Measurements from ENCODE around the gene HOXB3.

DNA sequence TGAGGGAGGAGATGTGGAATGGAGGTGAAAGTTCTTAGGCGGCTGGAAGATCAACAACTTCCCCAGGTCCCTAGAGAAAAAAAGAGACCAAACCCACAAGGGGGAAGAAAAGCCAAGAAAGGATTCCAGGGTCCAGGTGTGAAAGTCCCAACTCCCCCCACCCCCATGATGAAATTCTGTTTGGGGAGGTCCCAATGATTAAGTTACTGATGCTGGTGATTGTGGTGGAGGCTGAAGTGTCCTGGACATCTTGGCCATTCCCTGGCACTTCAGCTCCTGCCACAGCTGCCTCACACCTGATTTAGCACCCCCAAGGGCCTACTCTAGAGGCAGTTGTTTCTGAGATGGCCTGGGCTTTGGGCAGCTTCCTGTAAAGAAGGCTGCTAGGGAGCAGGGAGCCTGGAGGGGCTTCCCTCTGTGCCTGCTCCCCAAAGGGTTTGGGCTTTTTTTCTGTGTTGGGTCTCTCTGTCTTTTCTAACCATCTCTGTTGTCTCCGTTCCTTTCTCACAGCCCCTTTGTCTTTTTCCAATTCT lies 25.0 kb downstream of the HOXB3 start:
- TF ChIP-seq EZH2 (IDR thresholded peaks at IDR 0.05; ENCODE audit: borderline replicate concordance, insufficient read depth, low read length, poor library complexity, severe bottlenecking) (no peak), TAF1 (IDR thresholded peaks at IDR 0.05; ENCODE audit: low read depth) (no peak), POLR2AphosphoS5 (IDR thresholded peaks at IDR 0.05) (no peak), EP300 (conservative IDR thresholded peaks at IDR 0.05; ENCODE audit: poor library complexity, severe bottlenecking) (no peak)
- TF ChIP-seq, protein P1, sequence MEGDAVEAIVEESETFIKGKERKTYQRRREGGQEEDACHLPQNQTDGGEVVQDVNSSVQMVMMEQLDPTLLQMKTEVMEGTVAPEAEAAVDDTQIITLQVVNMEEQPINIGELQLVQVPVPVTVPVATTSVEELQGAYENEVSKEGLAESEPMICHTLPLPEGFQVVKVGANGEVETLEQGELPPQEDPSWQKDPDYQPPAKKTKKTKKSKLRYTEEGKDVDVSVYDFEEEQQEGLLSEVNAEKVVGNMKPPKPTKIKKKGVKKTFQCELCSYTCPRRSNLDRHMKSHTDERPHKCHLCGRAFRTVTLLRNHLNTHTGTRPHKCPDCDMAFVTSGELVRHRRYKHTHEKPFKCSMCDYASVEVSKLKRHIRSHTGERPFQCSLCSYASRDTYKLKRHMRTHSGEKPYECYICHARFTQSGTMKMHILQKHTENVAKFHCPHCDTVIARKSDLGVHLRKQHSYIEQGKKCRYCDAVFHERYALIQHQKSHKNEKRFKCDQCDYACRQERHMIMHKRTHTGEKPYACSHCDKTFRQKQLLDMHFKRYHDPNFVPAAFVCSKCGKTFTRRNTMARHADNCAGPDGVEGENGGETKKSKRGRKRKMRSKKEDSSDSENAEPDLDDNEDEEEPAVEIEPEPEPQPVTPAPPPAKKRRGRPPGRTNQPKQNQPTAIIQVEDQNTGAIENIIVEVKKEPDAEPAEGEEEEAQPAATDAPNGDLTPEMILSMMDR (IDR thresholded peaks at IDR 0.05; ENCODE audit: poor library complexity, severe bottlenecking), result no peak
- TF ChIP-seq, protein P2, sequence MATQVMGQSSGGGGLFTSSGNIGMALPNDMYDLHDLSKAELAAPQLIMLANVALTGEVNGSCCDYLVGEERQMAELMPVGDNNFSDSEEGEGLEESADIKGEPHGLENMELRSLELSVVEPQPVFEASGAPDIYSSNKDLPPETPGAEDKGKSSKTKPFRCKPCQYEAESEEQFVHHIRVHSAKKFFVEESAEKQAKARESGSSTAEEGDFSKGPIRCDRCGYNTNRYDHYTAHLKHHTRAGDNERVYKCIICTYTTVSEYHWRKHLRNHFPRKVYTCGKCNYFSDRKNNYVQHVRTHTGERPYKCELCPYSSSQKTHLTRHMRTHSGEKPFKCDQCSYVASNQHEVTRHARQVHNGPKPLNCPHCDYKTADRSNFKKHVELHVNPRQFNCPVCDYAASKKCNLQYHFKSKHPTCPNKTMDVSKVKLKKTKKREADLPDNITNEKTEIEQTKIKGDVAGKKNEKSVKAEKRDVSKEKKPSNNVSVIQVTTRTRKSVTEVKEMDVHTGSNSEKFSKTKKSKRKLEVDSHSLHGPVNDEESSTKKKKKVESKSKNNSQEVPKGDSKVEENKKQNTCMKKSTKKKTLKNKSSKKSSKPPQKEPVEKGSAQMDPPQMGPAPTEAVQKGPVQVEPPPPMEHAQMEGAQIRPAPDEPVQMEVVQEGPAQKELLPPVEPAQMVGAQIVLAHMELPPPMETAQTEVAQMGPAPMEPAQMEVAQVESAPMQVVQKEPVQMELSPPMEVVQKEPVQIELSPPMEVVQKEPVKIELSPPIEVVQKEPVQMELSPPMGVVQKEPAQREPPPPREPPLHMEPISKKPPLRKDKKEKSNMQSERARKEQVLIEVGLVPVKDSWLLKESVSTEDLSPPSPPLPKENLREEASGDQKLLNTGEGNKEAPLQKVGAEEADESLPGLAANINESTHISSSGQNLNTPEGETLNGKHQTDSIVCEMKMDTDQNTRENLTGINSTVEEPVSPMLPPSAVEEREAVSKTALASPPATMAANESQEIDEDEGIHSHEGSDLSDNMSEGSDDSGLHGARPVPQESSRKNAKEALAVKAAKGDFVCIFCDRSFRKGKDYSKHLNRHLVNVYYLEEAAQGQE (IDR thresholded peaks at IDR 0.05; ENCODE audit: borderline replicate concordance), result no peak

Data from neural cell (in vitro differentiated cells).